HG02759 (cell line): ENCODE measurements around the gene GNA14.
"Not testable (repeated sequence)": the region's sequence is repeated elsewhere in the genome, so short reads cannot be mapped to it uniquely, and the experiment has no call there.

Experiments used
- ATAC-seq: cut with Tn5 transposase; IDR thresholded peaks from one replicate; pipeline ENCODE4 v1.9.1; 2021; ENCODE audit warnings: mild to moderate bottlenecking, moderate library complexity; ENCODE audit not compliant: unreplicated experiment

Gene GNA14

GRCh38 chr9:77497322-77498198 lies 150.6 kb downstream of the GNA14 start:
- no peak for ATAC-seq

GRCh38 chr9:77495834-77496671 lies 152.1 kb downstream of the GNA14 start:
- no peak for ATAC-seq

GRCh38 chr9:77490279-77490678 lies 157.8 kb downstream of the GNA14 start:
- not testable (repeated sequence) for ATAC-seq

- ATAC-seq, result not testable (repeated sequence)
Observed at GRCh38 chr9:77489405-77490163, 158.5 kb downstream of the GNA14 start.

GRCh38 chr9:77488439-77489126 lies 159.5 kb downstream of the GNA14 start:
- ATAC-seq, result peak; percentile 54

GRCh38 chr9:77486968-77487367 lies 161.2 kb downstream of the GNA14 start:
- no peak for ATAC-seq

- no peak for ATAC-seq
Observed at GRCh38 chr9:77486463-77486862, 161.7 kb downstream of the GNA14 start.

GRCh38 chr9:77475641-77476473 lies 172.3 kb downstream of the GNA14 start:
- ATAC-seq, result peak; percentile 96

GRCh38 chr9:77474936-77475335 lies 173.2 kb downstream of the GNA14 start:
- ATAC-seq, result no peak

GRCh38 chr9:77472646-77473045 lies 175.5 kb downstream of the GNA14 start:
- ATAC-seq, result no peak

- no peak for ATAC-seq
Observed at GRCh38 chr9:77471572-77471971, 176.6 kb downstream of the GNA14 start.

- no peak for ATAC-seq
Observed at GRCh38 chr9:77469515-77470231, 178.4 kb downstream of the GNA14 start.

GRCh38 chr9:77464661-77465060 lies 183.5 kb downstream of the GNA14 start:
- ATAC-seq, result no peak

GRCh38 chr9:77463151-77463550 lies 185.0 kb downstream of the GNA14 start:
- no peak for ATAC-seq

- ATAC-seq, result no peak
Observed at GRCh38 chr9:77462066-77462465, 186.1 kb downstream of the GNA14 start.

GRCh38 chr9:77460938-77461337 lies 187.2 kb downstream of the GNA14 start:
- ATAC-seq, result no peak

GRCh38 chr9:77457916-77458592 lies 190.1 kb downstream of the GNA14 start:
- peak; percentile 85 for ATAC-seq

GRCh38 chr9:77456829-77457437 lies 191.2 kb downstream of the GNA14 start:
- ATAC-seq, result peak; percentile 77
